ENCODE results near the gene YAF2.

DNA sequence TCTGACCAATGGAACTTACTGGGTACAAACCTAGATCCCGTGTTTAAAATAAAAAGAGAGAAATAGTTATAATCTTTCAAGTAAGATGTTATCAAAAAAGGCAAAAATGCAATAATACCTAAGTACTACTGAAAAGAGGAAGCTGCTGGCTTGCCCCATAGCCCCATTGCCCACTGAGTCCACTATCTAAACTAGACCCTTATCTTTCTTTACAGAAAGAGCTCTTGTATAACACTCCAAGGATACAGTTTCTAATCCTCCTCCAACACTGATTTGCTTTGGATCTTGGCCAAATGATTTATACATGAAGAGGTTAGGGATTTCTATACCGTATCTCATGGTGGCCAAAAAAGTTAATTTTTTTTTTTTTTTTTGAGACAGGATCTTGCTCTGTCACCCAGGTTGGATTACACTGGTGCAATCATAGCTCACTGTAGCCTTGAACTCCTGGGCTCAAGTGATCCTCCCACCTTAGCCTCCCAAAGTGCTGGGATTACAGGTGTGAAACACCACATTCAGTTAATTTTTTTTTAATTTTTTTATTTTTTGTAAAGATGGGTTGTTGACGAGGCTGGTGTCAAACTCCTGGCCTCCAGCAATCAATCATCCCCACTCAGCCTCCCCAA, 96.0 kb downstream of the YAF2 start:
- TF ChIP-seq, protein P1, sequence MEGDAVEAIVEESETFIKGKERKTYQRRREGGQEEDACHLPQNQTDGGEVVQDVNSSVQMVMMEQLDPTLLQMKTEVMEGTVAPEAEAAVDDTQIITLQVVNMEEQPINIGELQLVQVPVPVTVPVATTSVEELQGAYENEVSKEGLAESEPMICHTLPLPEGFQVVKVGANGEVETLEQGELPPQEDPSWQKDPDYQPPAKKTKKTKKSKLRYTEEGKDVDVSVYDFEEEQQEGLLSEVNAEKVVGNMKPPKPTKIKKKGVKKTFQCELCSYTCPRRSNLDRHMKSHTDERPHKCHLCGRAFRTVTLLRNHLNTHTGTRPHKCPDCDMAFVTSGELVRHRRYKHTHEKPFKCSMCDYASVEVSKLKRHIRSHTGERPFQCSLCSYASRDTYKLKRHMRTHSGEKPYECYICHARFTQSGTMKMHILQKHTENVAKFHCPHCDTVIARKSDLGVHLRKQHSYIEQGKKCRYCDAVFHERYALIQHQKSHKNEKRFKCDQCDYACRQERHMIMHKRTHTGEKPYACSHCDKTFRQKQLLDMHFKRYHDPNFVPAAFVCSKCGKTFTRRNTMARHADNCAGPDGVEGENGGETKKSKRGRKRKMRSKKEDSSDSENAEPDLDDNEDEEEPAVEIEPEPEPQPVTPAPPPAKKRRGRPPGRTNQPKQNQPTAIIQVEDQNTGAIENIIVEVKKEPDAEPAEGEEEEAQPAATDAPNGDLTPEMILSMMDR (IDR thresholded peaks at IDR 0.05; ENCODE audit: low read depth, low read length, poor library complexity, severe bottlenecking): no peak
- TF ChIP-seq EZH2phosphoT487 (IDR thresholded peaks at IDR 0.05; ENCODE audit: borderline replicate concordance, low read length): no peak
